Suprapubic skin (tissue), 2 donors: ENCODE measurements around the gene AK2.

Source experiments
- EP300 ChIP-seq: sonication (generic); formaldehyde crosslinking; IDR thresholded peaks from one replicate; pipeline ENCODE4 v1.6.1; 2017; ENCODE audit warnings: antibody characterized with exemption
- POLR2A ChIP-seq, 2 donors: fragments of 450-650 bp; IDR thresholded peaks; one replicate each; pipeline ENCODE4 v1.6.1; 2017; ENCODE audit warnings: antibody characterized with exemption in 2 of 2, mild to moderate bottlenecking in 2 of 2, moderate library complexity in 2 of 2

DNA sequence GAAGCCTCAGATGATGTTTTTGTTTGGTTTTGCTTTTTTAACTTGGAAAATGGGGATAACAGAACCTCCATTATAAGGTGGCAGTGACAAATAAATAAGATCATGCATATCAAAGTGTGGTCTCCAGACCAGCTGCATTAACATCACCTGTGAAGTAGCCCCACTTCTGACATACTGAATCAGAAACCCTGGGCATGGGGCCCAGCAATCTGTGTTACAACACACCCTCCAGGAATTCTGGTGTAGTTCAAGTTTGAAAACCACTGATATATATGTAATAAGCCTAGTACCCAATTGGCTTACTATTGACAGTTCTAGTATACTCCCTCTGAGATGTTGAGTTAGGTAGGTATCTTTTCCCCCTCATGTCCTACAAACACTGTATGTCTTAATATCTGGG is 48.0 kb downstream of the AK2 start:
- no peak for TF ChIP-seq POLR2A (IDR thresholded peaks at IDR 0.05)
- TF ChIP-seq EP300 = no peak
